ENCODE measurements around the gene VSX1.

VSX1 gene

DNA sequence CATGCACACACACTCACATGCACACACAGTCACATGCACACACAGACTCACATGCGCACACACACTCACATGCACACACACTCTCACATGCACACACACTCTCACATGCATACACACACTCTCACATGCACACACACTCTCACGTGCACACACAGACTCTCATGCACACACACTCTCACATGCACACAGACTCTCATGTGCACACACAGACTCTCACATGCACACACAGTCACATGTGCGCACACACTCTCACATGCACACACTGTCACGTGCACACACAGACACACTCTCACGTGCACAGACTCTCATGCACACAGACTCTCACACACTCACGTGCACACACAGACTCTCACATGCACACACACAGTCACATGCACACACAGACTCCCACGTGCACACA lies 36.6 kb upstream of the VSX1 start:
- H3K36me3 ChIP-seq (ENCODE audit: control insufficient read depth, insufficient read depth, low read length): no peaks in the 10 kb centered on the region
- H3K4me3 ChIP-seq (ENCODE audit: insufficient read depth, low read depth, low read length): no peak overlapping the region
- no peaks in the 10 kb centered on the region for H3K9me3 ChIP-seq (ENCODE audit: control insufficient read depth, low read length)
- H3K27me3 ChIP-seq (ENCODE audit: control insufficient read depth, insufficient read depth, low read length, poor library complexity, severe bottlenecking): no peaks in the 10 kb centered on the region
- H3K4me1 ChIP-seq (ENCODE audit: control insufficient read depth, insufficient read depth, low read length): peaks cover 4% of the 10 kb centered on the region
- no peak overlapping the region for H3K27ac ChIP-seq (ENCODE audit: insufficient read depth, low read depth, low read length, poor library complexity, severe bottlenecking)
- WGBS, 2 experiments: 91 to 96% methylated on average over 7 of the region's 7 CpGs

GRCh38 chr20:25117990-25118389 lies 36.0 kb upstream of the VSX1 start:
- Histone ChIP-seq H3K36me3 (ENCODE audit: control insufficient read depth, insufficient read depth, low read length) (no peaks in the 10 kb centered on the region), H3K27ac (ENCODE audit: insufficient read depth, low read depth, low read length, poor library complexity, severe bottlenecking) (no peak overlapping the region), H3K4me1 (ENCODE audit: control insufficient read depth, insufficient read depth, low read length) (peaks cover 4% of the 10 kb centered on the region), H3K27me3 (ENCODE audit: control insufficient read depth, insufficient read depth, low read length, poor library complexity, severe bottlenecking) (no peaks in the 10 kb centered on the region), H3K4me3 (ENCODE audit: insufficient read depth, low read depth, low read length) (no peak overlapping the region), H3K9me3 (ENCODE audit: control insufficient read depth, low read length) (no peaks in the 10 kb centered on the region)
- 75 to 79% methylated on average over 4 of the region's 4 CpGs for WGBS, 2 experiments

DNA sequence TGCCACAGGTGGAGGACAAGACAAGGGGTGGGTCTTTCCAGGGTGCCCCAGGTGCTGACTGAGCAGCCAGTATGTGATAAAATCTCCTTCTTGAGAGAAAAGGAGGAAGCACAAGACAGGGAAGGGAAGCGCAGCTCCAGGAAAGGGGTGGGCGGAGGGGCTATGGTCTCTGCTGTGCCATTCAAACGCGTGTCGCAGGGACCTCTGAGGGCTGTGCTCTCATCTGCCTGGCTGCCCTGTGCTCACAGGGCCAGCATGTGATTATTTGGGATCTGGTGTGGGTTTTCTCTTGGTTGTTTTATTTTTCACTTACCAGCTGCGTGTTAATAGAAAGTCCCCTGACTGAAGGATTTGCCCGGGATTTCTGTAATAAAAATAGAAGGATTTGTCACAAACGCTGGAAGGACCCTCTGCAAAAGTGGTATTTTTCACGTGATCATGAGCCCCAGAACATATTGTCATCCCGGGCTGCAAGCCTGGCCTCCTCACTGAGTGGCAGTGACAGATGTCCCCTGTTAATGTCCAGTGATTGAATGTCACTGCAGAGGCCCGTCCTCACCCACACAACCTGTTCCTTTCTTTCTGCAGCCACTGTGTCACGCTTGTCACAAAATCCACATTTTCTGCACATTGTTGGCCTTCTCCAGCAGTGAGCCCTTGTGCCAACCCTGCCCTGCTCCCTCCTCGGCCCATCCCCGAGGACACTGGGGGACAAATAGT lies 35.0 kb upstream of the VSX1 start:
- Histone ChIP-seq H3K4me1 (ENCODE audit: control insufficient read depth, insufficient read depth, low read length) (peaks cover 4% of the 10 kb centered on the region), H3K27ac (ENCODE audit: insufficient read depth, low read depth, low read length, poor library complexity, severe bottlenecking) (no peak overlapping the region), H3K36me3 (ENCODE audit: control insufficient read depth, insufficient read depth, low read length) (no peaks in the 10 kb centered on the region), H3K9me3 (ENCODE audit: control insufficient read depth, low read length) (no peaks in the 10 kb centered on the region), H3K4me3 (ENCODE audit: insufficient read depth, low read depth, low read length) (no peak overlapping the region), H3K27me3 (ENCODE audit: control insufficient read depth, insufficient read depth, low read length, poor library complexity, severe bottlenecking) (no peaks in the 10 kb centered on the region)
- WGBS, 2 experiments: 70 to 76% methylated on average over 14 of the region's 14 CpGs

DNA sequence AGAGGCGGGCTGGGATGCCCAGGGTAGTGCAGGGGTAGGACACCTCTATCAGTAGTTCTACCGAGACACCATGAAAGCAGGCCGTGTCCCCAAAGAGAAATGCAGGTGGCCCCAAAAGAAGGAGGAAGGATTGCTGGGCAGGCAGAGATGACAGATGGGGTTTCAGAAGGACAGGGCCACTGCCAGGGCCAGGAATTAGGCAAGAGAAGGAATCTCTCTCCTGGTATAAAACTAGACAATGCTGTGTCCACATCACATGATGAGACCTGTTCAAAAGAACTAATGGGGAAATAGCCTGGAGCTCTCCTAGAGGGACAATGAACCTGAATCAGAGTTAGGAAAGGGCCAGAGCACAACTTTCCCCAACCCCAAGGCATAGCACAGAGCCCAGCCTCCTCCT lies 21.6 kb upstream of the VSX1 start:
- Histone ChIP-seq H3K9me3 (ENCODE audit: control insufficient read depth, low read length) (no peaks in the 10 kb centered on the region), H3K4me3 (ENCODE audit: insufficient read depth, low read depth, low read length) (no peak overlapping the region), H3K4me1 (ENCODE audit: control insufficient read depth, insufficient read depth, low read length) (peaks cover 7% of the 10 kb centered on the region), H3K27me3 (ENCODE audit: control insufficient read depth, insufficient read depth, low read length, poor library complexity, severe bottlenecking) (no peaks in the 10 kb centered on the region), H3K36me3 (ENCODE audit: control insufficient read depth, insufficient read depth, low read length) (no peaks in the 10 kb centered on the region), H3K27ac (ENCODE audit: insufficient read depth, low read depth, low read length, poor library complexity, severe bottlenecking) (no peak overlapping the region)
- WGBS, 2 experiments: 94 to 99% methylated on average over 3 of the region's 3 CpGs

- 83 to 86% methylated on average over 3 of the region's 3 CpGs for WGBS, 2 experiments
- no peaks in the 10 kb centered on the region for H3K36me3 ChIP-seq (ENCODE audit: control insufficient read depth, insufficient read depth, low read length)
- H3K9me3 ChIP-seq (ENCODE audit: control insufficient read depth, low read length): no peaks in the 10 kb centered on the region
- H3K27ac ChIP-seq (ENCODE audit: insufficient read depth, low read depth, low read length, poor library complexity, severe bottlenecking): no peak overlapping the region
- H3K4me1 ChIP-seq (ENCODE audit: control insufficient read depth, insufficient read depth, low read length): peaks cover 7% of the 10 kb centered on the region
- H3K4me3 ChIP-seq (ENCODE audit: insufficient read depth, low read depth, low read length): no peak overlapping the region
- no peaks in the 10 kb centered on the region for H3K27me3 ChIP-seq (ENCODE audit: control insufficient read depth, insufficient read depth, low read length, poor library complexity, severe bottlenecking)
Observed at GRCh38 chr20:25100914-25101313, 19.0 kb upstream of the VSX1 start.

DNA sequence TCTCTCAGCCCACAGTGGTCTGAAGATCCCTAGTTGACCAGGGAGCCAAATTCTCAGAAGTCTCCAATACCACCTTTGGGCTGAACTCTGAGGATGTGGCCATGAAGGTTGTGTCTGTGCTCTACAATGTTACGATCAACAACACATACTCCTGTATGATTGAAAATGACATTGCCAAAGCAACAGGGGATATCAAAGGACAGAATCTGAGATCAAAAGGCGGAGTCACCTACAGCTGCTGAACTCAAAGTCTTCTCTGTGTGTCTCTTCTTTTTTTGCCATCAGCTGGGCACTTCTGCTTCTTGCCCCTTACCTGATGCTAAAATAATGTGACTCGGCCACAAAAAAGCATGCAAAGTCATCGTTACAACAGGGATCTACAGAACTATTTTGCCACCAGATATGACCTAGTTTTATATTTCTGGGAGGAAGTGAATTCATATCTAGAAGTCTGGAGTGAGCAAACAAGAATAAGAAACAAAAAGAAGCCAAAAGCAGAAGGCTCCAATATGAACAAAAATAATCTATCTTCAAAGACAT lies 17.7 kb upstream of the VSX1 start:
- Histone ChIP-seq H3K36me3 (ENCODE audit: control insufficient read depth, insufficient read depth, low read length) (no peaks in the 10 kb centered on the region), H3K27me3 (ENCODE audit: control insufficient read depth, insufficient read depth, low read length, poor library complexity, severe bottlenecking) (no peaks in the 10 kb centered on the region), H3K4me3 (ENCODE audit: insufficient read depth, low read depth, low read length) (no peak overlapping the region), H3K4me1 (ENCODE audit: control insufficient read depth, insufficient read depth, low read length) (peaks cover 7% of the 10 kb centered on the region), H3K27ac (ENCODE audit: insufficient read depth, low read depth, low read length, poor library complexity, severe bottlenecking) (no peak overlapping the region), H3K9me3 (ENCODE audit: control insufficient read depth, low read length) (no peaks in the 10 kb centered on the region)
- 87 to 91% methylated on average over 4 of the region's 4 CpGs for WGBS, 2 experiments

DNA sequence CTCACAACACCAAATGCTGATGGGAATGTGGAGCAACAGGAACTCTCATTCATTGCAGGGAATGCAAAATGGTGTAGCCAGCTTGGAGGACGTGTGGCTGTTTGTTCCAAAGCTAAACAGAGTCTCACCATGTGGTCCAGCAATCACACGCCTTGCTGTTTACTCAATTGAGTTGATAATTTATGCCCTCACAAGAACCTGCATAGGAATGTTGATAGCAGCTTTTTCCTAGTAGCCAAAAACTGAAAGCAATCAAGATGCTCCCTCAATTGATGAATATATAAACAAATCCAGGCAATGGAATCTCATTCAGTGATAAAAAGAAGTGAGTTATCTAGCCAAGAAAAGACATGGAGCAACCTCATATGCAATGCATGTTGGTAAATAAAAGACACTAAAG lies 15.6 kb upstream of the VSX1 start:
- Histone ChIP-seq H3K4me3 (ENCODE audit: insufficient read depth, low read depth, low read length) (no peak overlapping the region), H3K27me3 (ENCODE audit: control insufficient read depth, insufficient read depth, low read length, poor library complexity, severe bottlenecking) (no peaks in the 10 kb centered on the region), H3K9me3 (ENCODE audit: control insufficient read depth, low read length) (no peaks in the 10 kb centered on the region), H3K36me3 (ENCODE audit: control insufficient read depth, insufficient read depth, low read length) (no peaks in the 10 kb centered on the region), H3K4me1 (ENCODE audit: control insufficient read depth, insufficient read depth, low read length) (peaks cover 7% of the 10 kb centered on the region), H3K27ac (ENCODE audit: insufficient read depth, low read depth, low read length, poor library complexity, severe bottlenecking) (no peak overlapping the region)
- WGBS, 2 experiments: 60 to 63% methylated on average over 2 of the region's 2 CpGs

DNA sequence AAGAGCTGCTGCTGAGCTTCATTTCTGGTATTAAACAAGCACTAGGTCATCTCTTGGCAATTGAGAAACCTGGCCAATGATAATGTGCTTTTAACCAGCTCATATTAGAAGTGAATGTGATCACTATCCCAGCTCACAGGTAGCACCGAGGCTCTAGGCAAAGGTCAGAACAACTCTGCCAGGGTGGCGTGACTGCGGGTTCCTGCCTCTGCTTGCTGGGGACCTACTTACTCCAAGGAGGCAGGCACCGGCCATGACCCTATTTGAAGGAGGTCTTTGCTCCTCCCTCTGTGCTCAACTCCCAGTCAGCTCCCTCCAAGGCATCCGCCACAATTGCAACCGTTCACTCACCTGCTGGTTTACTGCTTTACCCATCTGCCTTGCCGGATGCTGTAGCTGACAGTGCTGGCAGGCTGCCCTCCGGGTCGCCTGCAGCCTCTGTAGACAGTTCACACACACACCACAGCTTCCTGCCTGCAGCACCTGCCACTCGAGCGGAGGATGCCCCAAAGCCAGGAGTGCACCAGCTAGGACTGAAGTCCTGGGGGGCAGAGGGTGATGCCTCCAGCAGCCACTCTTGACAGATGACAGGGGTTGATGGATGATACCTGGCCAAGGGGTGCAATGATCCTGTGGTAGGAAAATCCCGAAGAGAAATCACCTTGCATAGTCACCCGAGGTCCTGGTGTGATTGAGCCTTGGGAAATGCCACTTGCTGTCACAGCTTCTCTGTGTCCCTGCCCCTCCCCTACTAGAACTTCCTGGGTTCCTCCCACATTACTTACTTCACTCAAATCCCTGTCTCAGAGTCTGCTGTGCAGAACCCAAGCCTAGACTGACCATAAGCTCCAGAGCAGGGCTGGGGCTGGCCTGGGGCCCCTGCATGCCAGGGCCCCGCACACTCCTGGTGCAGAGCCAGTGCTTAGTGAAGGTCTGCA lies 8.8 kb upstream of the VSX1 start:
- H3K9me3 ChIP-seq (ENCODE audit: control insufficient read depth, low read length): no peaks in the 10 kb centered on the region
- H3K27ac ChIP-seq (ENCODE audit: insufficient read depth, low read depth, low read length, poor library complexity, severe bottlenecking): no peak overlapping the region
- WGBS, 2 experiments: 77 to 82% methylated on average over 14 of the region's 14 CpGs
- peaks cover 29% of the 10 kb centered on the region for H3K27me3 ChIP-seq (ENCODE audit: control insufficient read depth, insufficient read depth, low read length, poor library complexity, severe bottlenecking)
- H3K36me3 ChIP-seq (ENCODE audit: control insufficient read depth, insufficient read depth, low read length): no peaks in the 10 kb centered on the region
- H3K4me3 ChIP-seq (ENCODE audit: insufficient read depth, low read depth, low read length): no peak overlapping the region
- H3K4me1 ChIP-seq (ENCODE audit: control insufficient read depth, insufficient read depth, low read length): peaks cover under 1% of the 10 kb centered on the region

DNA sequence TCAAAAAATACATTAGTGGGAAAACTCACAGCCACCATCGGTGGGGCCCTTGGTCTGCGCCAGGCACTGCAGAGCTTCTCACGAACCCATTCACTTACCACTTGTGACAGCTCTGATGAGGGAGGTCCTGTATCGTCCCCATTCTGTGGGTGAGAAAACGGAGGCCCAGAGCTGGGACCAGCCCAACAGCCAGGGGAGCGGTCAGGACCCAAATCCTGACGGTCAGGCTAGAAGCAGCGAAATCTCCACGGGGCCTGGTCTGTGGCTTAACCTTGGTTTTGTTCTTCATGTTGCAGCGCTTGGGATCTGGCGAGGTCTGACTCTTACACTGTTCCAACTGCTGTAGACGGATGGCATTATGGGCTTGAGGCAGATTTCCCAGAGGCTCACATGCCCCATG lies 7.7 kb upstream of the VSX1 start:
- Histone ChIP-seq H3K9me3 (ENCODE audit: control insufficient read depth, low read length) (no peaks in the 10 kb centered on the region), H3K4me1 (ENCODE audit: control insufficient read depth, insufficient read depth, low read length) (peaks cover 11% of the 10 kb centered on the region), H3K27ac (ENCODE audit: insufficient read depth, low read depth, low read length, poor library complexity, severe bottlenecking) (no peak overlapping the region), H3K4me3 (ENCODE audit: insufficient read depth, low read depth, low read length) (no peak overlapping the region), H3K36me3 (ENCODE audit: control insufficient read depth, insufficient read depth, low read length) (no peaks in the 10 kb centered on the region), H3K27me3 (ENCODE audit: control insufficient read depth, insufficient read depth, low read length, poor library complexity, severe bottlenecking) (peaks cover 40% of the 10 kb centered on the region)
- 93 to 94% methylated on average over 12 of the region's 12 CpGs for WGBS, 2 experiments

- H3K36me3 ChIP-seq (ENCODE audit: control insufficient read depth, insufficient read depth, low read length): no peaks in the 10 kb centered on the region
- H3K4me3 ChIP-seq (ENCODE audit: insufficient read depth, low read depth, low read length): no peak overlapping the region
- no peak overlapping the region for H3K27ac ChIP-seq (ENCODE audit: insufficient read depth, low read depth, low read length, poor library complexity, severe bottlenecking)
- H3K4me1 ChIP-seq (ENCODE audit: control insufficient read depth, insufficient read depth, low read length): peaks cover 17% of the 10 kb centered on the region
- no peaks in the 10 kb centered on the region for H3K9me3 ChIP-seq (ENCODE audit: control insufficient read depth, low read length)
- H3K27me3 ChIP-seq (ENCODE audit: control insufficient read depth, insufficient read depth, low read length, poor library complexity, severe bottlenecking): peaks cover 46% of the 10 kb centered on the region
Observed at GRCh38 chr20:25089096-25089495, 7.2 kb upstream of the VSX1 start.

All from ectodermal cell (in vitro differentiated cells).